ENCODE data around the gene HS3ST6.

GRCh38 chr16:1918351-1919326 lies at the start of gene HS3ST6:
- TF ChIP-seq EZH2phosphoT487 (IDR thresholded peaks at IDR 0.05; ENCODE audit: borderline replicate concordance) = no peak
- no peak for TF ChIP-seq CTCF (conservative IDR thresholded peaks at IDR 0.05; ENCODE audit: low read length)

All from Loucy (cell line).